ENCODE results near the gene KIF22. TPM values are rescaled to one million over a fixed set of nuclear protein-coding genes. Genes with fewer than 3 reads are reported as not detected.

KIF22 gene
- total RNA-seq, 1 donor from 2014 or later: 14.3 TPM

- no peak for DNase-seq (ENCODE audit: low read depth)
- Mint-ChIP-seq H3K4me1 (ENCODE audit: low read depth, unreplicated experiment) (peaks cover 35% of the 10 kb centered on the region), H3K27me3 (ENCODE audit: low read depth, unreplicated experiment) (no peaks in the 10 kb centered on the region), H3K27ac (ENCODE audit: unreplicated experiment) (no peak overlapping the region), H3K9me3 (ENCODE audit: unreplicated experiment) (no peaks in the 10 kb centered on the region), H3K4me3 (ENCODE audit: unreplicated experiment) (peak overlapping the region; percentile 89), H3K36me3 (ENCODE audit: low read depth, unreplicated experiment) (peaks cover 10% of the 10 kb centered on the region)
- Histone ChIP-seq H4K20me1 (ENCODE audit: insufficient read depth, low read length) (peaks cover 19% of the 10 kb centered on the region), H3K9ac (ENCODE audit: low read length) (no peak overlapping the region), H3K36me3 (ENCODE audit: insufficient read depth, low read length) (peaks cover 4% of the 10 kb centered on the region), H3K4me2 (ENCODE audit: low read length) (peak overlapping the region; percentile 93), H3K4me1 (ENCODE audit: insufficient read depth, low read length) (peaks cover 30% of the 10 kb centered on the region), H3K27me3 (ENCODE audit: insufficient read depth, low read length) (no peaks in the 10 kb centered on the region), H3K9me3 (ENCODE audit: insufficient read depth, low read depth, low read length) (no peaks in the 10 kb centered on the region), H2AFZ (ENCODE audit: low read depth, low read length) (peak overlapping the region; percentile 64), H3K4me3 (ENCODE audit: insufficient read depth, low read depth, low read length) (peak overlapping the region; percentile 79), H3K79me2 (ENCODE audit: insufficient read depth, low read length) (peaks cover 45% of the 10 kb centered on the region), H3K27ac (ENCODE audit: low read depth, low read length) (no peak overlapping the region)
- no peak for FAIRE-seq
- no peak for TF ChIP-seq EZH2 (IDR thresholded peaks at IDR 0.05; ENCODE audit: insufficient read depth, low read length)
- no peak for TF ChIP-seq CTCF (IDR thresholded peaks at IDR 0.05; ENCODE audit: insufficient read depth, low read depth, low read length)
These were observed 24.0 kb downstream of the KIF22 start for GRCh38 chr16:29814592-29814991.

GRCh38 chr16:29815032-29815721 is 24.6 kb downstream of the KIF22 start:
- Histone ChIP-seq H4K20me1 (ENCODE audit: insufficient read depth, low read length) (peaks cover 18% of the 10 kb centered on the region), H3K27ac (ENCODE audit: low read depth, low read length) (no peak overlapping the region), H3K4me2 (ENCODE audit: low read length) (peak overlapping the region; percentile 93), H2AFZ (ENCODE audit: low read depth, low read length) (peak overlapping the region; percentile 64), H3K4me3 (ENCODE audit: insufficient read depth, low read depth, low read length) (peak overlapping the region; percentile 79), H3K9me3 (ENCODE audit: insufficient read depth, low read depth, low read length) (no peaks in the 10 kb centered on the region), H3K27me3 (ENCODE audit: insufficient read depth, low read length) (no peaks in the 10 kb centered on the region), H3K79me2 (ENCODE audit: insufficient read depth, low read length) (peaks cover 46% of the 10 kb centered on the region), H3K4me1 (ENCODE audit: insufficient read depth, low read length) (peaks cover 31% of the 10 kb centered on the region), H3K36me3 (ENCODE audit: insufficient read depth, low read length) (peaks cover 4% of the 10 kb centered on the region), H3K9ac (ENCODE audit: low read length) (peak overlapping the region; percentile 83)
- H3K4me1 Mint-ChIP-seq (ENCODE audit: low read depth, unreplicated experiment): peaks cover 35% of the 10 kb centered on the region
- peak overlapping the region; percentile 79 for H3K27ac Mint-ChIP-seq (ENCODE audit: unreplicated experiment)
- DNase-seq (ENCODE audit: low read depth): no peak
- H3K27me3 Mint-ChIP-seq (ENCODE audit: low read depth, unreplicated experiment): no peaks in the 10 kb centered on the region
- TF ChIP-seq EZH2 (IDR thresholded peaks at IDR 0.05; ENCODE audit: insufficient read depth, low read length) (no peak), CTCF (IDR thresholded peaks at IDR 0.05; ENCODE audit: insufficient read depth, low read depth, low read length) (no peak)
- H3K9me3 Mint-ChIP-seq (ENCODE audit: unreplicated experiment): no peaks in the 10 kb centered on the region
- H3K36me3 Mint-ChIP-seq (ENCODE audit: low read depth, unreplicated experiment): peaks cover 8% of the 10 kb centered on the region
- FAIRE-seq: no peak
- H3K4me3 Mint-ChIP-seq (ENCODE audit: unreplicated experiment): peak overlapping the region; percentile 89

All from astrocyte (in vitro differentiated cells and primary cell).